Measurements from ENCODE around the gene FHIP2A. TPM values are rescaled to one million over a fixed set of nuclear protein-coding genes. Genes with fewer than 3 reads are reported as not detected.

Gene FHIP2A
- polyA plus RNA-seq, 1 donor (not counting 4 experiments of a cell fraction or from before 2014, with no cell fraction given), result 14.9 TPM

DNA sequence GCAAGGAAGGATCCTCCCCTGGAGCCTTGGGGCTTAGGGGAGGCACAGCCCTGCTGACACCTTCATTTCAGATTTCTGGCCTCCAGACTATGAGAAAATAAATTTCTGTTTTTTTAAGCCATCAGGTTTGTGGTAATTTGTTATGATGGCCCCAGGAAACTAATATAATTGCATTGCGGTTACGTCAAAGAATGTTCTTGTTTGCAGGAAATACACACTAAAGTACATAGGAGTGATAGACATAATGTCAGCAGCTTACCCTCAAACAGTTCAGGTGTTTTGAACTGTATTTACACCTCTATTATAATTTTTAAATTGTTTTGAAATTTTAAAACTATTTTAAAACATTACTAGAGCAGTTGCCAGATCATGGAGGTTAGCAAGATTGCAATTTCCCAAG, 12.6 kb upstream of the FHIP2A start:
- no peaks in the 10 kb centered on the region for H3K79me2 ChIP-seq (ENCODE audit: control insufficient read depth, insufficient read depth, low read length)
- H2AFZ ChIP-seq (ENCODE audit: control insufficient read depth, low read length), result no peak overlapping the region
- no peak overlapping the region for H3K27ac ChIP-seq (ENCODE audit: control insufficient read depth, insufficient read depth, low read length)
- H3K4me1 ChIP-seq (ENCODE audit: control insufficient read depth, extremely low read depth, insufficient read depth, low read length), result no peaks in the 10 kb centered on the region
- H3K9ac ChIP-seq (ENCODE audit: control insufficient read depth, extremely low read depth, insufficient read depth, low read length), result no peak overlapping the region
- FAIRE-seq, result no peak
- no peaks in the 10 kb centered on the region for H3K9me1 ChIP-seq (ENCODE audit: control insufficient read depth, extremely low read depth, insufficient read depth, low read length)
- dilution Hi-C loops (cut with MboI; ENCODE audit: extremely low pct_ligation_motif_present, low sequenced_read_pairs), result no loop called here
- no peak for TF ChIP-seq EZH2 (IDR thresholded peaks at IDR 0.05; ENCODE audit: low read length)
- TF ChIP-seq, protein P1, sequence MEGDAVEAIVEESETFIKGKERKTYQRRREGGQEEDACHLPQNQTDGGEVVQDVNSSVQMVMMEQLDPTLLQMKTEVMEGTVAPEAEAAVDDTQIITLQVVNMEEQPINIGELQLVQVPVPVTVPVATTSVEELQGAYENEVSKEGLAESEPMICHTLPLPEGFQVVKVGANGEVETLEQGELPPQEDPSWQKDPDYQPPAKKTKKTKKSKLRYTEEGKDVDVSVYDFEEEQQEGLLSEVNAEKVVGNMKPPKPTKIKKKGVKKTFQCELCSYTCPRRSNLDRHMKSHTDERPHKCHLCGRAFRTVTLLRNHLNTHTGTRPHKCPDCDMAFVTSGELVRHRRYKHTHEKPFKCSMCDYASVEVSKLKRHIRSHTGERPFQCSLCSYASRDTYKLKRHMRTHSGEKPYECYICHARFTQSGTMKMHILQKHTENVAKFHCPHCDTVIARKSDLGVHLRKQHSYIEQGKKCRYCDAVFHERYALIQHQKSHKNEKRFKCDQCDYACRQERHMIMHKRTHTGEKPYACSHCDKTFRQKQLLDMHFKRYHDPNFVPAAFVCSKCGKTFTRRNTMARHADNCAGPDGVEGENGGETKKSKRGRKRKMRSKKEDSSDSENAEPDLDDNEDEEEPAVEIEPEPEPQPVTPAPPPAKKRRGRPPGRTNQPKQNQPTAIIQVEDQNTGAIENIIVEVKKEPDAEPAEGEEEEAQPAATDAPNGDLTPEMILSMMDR (optimal IDR thresholded peaks at IDR 0.05 in 1 of 3, IDR thresholded peaks at IDR 0.05 in 1 of 3, conservative IDR thresholded peaks at IDR 0.05 in 1 of 3; ENCODE audit: extremely low read depth in 1 of 3, insufficient read depth in 2 of 3, low read length in 3 of 3), result no peak
- H3K27me3 ChIP-seq (ENCODE audit: control insufficient read depth, extremely low read depth, insufficient read depth, low read length), result no peaks in the 10 kb centered on the region
- no peaks in the 10 kb centered on the region for H4K20me1 ChIP-seq (ENCODE audit: control insufficient read depth, extremely low read depth, insufficient read depth, low read length)
- no peaks in the 10 kb centered on the region for H3K9me3 ChIP-seq (ENCODE audit: control insufficient read depth, low read depth, low read length)
- H3K36me3 ChIP-seq (ENCODE audit: control insufficient read depth in 2 of 2, extremely low read depth in 1 of 2, insufficient read depth in 2 of 2, low read length in 2 of 2), result no peaks in the 10 kb centered on the region
- no peak for DNase-seq (ENCODE audit: low read depth, low spot score)
- no peak overlapping the region for H3K4me2 ChIP-seq (ENCODE audit: control insufficient read depth, extremely low read depth, insufficient read depth, low read depth, low read length)
- no peak overlapping the region for H3K4me3 ChIP-seq (ENCODE audit: control insufficient read depth in 2 of 3, extremely low read depth in 1 of 3, insufficient read depth in 2 of 3, low read depth in 1 of 3, low read length in 3 of 3)

DNA sequence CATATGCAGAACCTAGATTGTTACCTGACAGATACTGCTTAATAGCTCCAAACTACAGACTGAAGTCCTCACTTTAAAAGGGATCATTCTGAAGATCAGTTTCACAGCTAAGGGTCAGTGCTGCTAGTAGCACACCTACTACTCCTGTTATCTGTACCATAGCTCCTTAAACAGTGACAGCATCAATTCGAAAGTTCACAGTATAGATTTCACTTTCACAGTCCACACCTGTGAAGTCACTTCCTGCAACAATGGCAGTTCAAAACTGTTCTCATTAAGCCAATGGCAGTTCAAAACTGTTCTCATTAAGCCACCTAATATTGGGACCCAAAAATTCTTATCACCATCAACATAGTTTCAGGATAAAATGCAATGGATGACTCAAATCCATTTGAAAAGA, 10.7 kb upstream of the FHIP2A start:
- Histone ChIP-seq H3K4me3 (ENCODE audit: control insufficient read depth in 2 of 3, extremely low read depth in 1 of 3, insufficient read depth in 2 of 3, low read depth in 1 of 3, low read length in 3 of 3) (no peak overlapping the region), H3K79me2 (ENCODE audit: control insufficient read depth, insufficient read depth, low read length) (no peaks in the 10 kb centered on the region), H4K20me1 (ENCODE audit: control insufficient read depth, extremely low read depth, insufficient read depth, low read length) (no peaks in the 10 kb centered on the region), H3K36me3 (ENCODE audit: control insufficient read depth in 2 of 2, extremely low read depth in 1 of 2, insufficient read depth in 2 of 2, low read length in 2 of 2) (no peaks in the 10 kb centered on the region), H3K9me3 (ENCODE audit: control insufficient read depth, low read depth, low read length) (no peaks in the 10 kb centered on the region), H3K4me2 (ENCODE audit: control insufficient read depth, extremely low read depth, insufficient read depth, low read depth, low read length) (no peak overlapping the region), H3K27me3 (ENCODE audit: control insufficient read depth, extremely low read depth, insufficient read depth, low read length) (no peaks in the 10 kb centered on the region), H3K9me1 (ENCODE audit: control insufficient read depth, extremely low read depth, insufficient read depth, low read length) (no peaks in the 10 kb centered on the region), H3K4me1 (ENCODE audit: control insufficient read depth, extremely low read depth, insufficient read depth, low read length) (no peaks in the 10 kb centered on the region), H3K9ac (ENCODE audit: control insufficient read depth, extremely low read depth, insufficient read depth, low read length) (no peak overlapping the region), H2AFZ (ENCODE audit: control insufficient read depth, low read length) (no peak overlapping the region), H3K27ac (ENCODE audit: control insufficient read depth, insufficient read depth, low read length) (no peak overlapping the region)
- dilution Hi-C loops (cut with MboI; ENCODE audit: extremely low pct_ligation_motif_present, low sequenced_read_pairs), result no loop called here
- TF ChIP-seq, protein P1 (optimal IDR thresholded peaks at IDR 0.05 in 1 of 3, IDR thresholded peaks at IDR 0.05 in 1 of 3, conservative IDR thresholded peaks at IDR 0.05 in 1 of 3; ENCODE audit: extremely low read depth in 1 of 3, insufficient read depth in 2 of 3, low read length in 3 of 3), result no peak
- TF ChIP-seq EZH2 (IDR thresholded peaks at IDR 0.05; ENCODE audit: low read length), result no peak
- DNase-seq (ENCODE audit: low read depth, low spot score), result no peak
- FAIRE-seq, result no peak
